ENCODE results near the gene TNFRSF18.

TNFRSF18 gene

GRCh38 chr1:1226566-1227362 lies 20.4 kb upstream of the TNFRSF18 start:
- no peak for DNase-seq

GRCh38 chr1:1225913-1226312 lies 19.5 kb upstream of the TNFRSF18 start:
- no peak for DNase-seq

GRCh38 chr1:1225238-1225845 lies 18.9 kb upstream of the TNFRSF18 start:
- DNase-seq: no peak

GRCh38 chr1:1223891-1224290 lies 17.5 kb upstream of the TNFRSF18 start:
- no peak for DNase-seq

- DNase-seq: no peak
Observed at GRCh38 chr1:1223321-1223720, 16.9 kb upstream of the TNFRSF18 start.

- no peak for DNase-seq
Observed at GRCh38 chr1:1222575-1223225, 16.3 kb upstream of the TNFRSF18 start.

GRCh38 chr1:1221887-1222574 lies 15.6 kb upstream of the TNFRSF18 start:
- no peak for DNase-seq

- no peak for DNase-seq
Observed at GRCh38 chr1:1220197-1220596, 13.8 kb upstream of the TNFRSF18 start.

GRCh38 chr1:1219341-1219740 lies 12.9 kb upstream of the TNFRSF18 start:
- DNase-seq: no peak

GRCh38 chr1:1218524-1219200 lies 12.3 kb upstream of the TNFRSF18 start:
- no peak for DNase-seq

GRCh38 chr1:1217621-1218523 lies 11.5 kb upstream of the TNFRSF18 start:
- DNase-seq: peak; percentile 30

GRCh38 chr1:1216770-1217620 lies 10.6 kb upstream of the TNFRSF18 start:
- no peak for DNase-seq

- DNase-seq: no peak
Observed at GRCh38 chr1:1215881-1216605, 9.7 kb upstream of the TNFRSF18 start.

GRCh38 chr1:1215080-1215676 lies 8.8 kb upstream of the TNFRSF18 start:
- DNase-seq: no peak

- DNase-seq: no peak
Observed at GRCh38 chr1:1213345-1214265, 7.2 kb upstream of the TNFRSF18 start, which contains the start of gene TNFRSF4. Gene TNFRSF4 (minus strand): TSS chr1:1214153. CDS start chr1:1214127, 26 bp downstream.

- no peak for DNase-seq
Observed at GRCh38 chr1:1212780-1213344, 6.5 kb upstream of the TNFRSF18 start.

GRCh38 chr1:1211541-1212441 lies 5.4 kb upstream of the TNFRSF18 start:
- DNase-seq: no peak

Measured in NCI-H226 (cell line).